Endodermal cell (in vitro differentiated cells): ENCODE measurements around the gene SSTR4. TPM values are rescaled to one million over a fixed set of nuclear protein-coding genes. Genes with fewer than 3 reads are reported as not detected.

Experiments
- DNase-seq: peaks from one replicate; pipeline ENCODE4 v3.0.0-alpha.2; 2017
- H3K27ac ChIP-seq: 2 replicates; pipeline ENCODE4 v1.5.1; 2013; ENCODE audit warnings: mild to moderate bottlenecking, low read depth, low read length, moderate library complexity
- H3K27me3 ChIP-seq: 2 replicates; pipeline ENCODE4 v1.6.1; 2013; ENCODE audit warnings: mild to moderate bottlenecking, low read length, moderate library complexity; ENCODE audit not compliant: insufficient read depth, control insufficient read depth, poor library complexity, severe bottlenecking
- H3K36me3 ChIP-seq: 2 replicates; pipeline ENCODE4 v1.7.0; 2013; ENCODE audit warnings: mild to moderate bottlenecking, low read length, moderate library complexity; ENCODE audit not compliant: control insufficient read depth, insufficient read depth
- H3K4me1 ChIP-seq: one replicate; pipeline ENCODE4 v1.7.0; 2013; ENCODE audit warnings: low read length; ENCODE audit not compliant: control insufficient read depth, insufficient read depth
- H3K4me3 ChIP-seq: 2 replicates; pipeline ENCODE4 v1.5.1; 2013; ENCODE audit warnings: mild to moderate bottlenecking, low read length, moderate library complexity
- H3K9ac ChIP-seq: 2 replicates; pipeline ENCODE4 v1.6.1; 2013; ENCODE audit warnings: mild to moderate bottlenecking, low read length, moderate library complexity; ENCODE audit not compliant: poor library complexity, severe bottlenecking; ENCODE audit errors: extremely low read depth
- H3K9me3 ChIP-seq: 2 replicates; pipeline ENCODE4 v1.6.1; 2013; ENCODE audit warnings: mild to moderate bottlenecking, low read length, moderate library complexity; ENCODE audit not compliant: control insufficient read depth
- H3K27ac Mint-ChIP-seq: 2 replicates; pipeline ENCODE4 v1.8.0; 2020; ENCODE audit warnings: mixed read lengths
- H3K27me3 Mint-ChIP-seq: 2 replicates; pipeline ENCODE4 v1.8.0; 2021; ENCODE audit warnings: mild to moderate bottlenecking, mixed read lengths; ENCODE audit not compliant: insufficient read depth
- H3K36me3 Mint-ChIP-seq: 2 replicates; pipeline ENCODE4 v1.8.0; 2020; ENCODE audit warnings: low read depth, mixed read lengths
- H3K4me1 Mint-ChIP-seq: 2 replicates; pipeline ENCODE4 v1.8.0; 2020; ENCODE audit warnings: mixed read lengths
- H3K4me3 Mint-ChIP-seq: 2 replicates; pipeline ENCODE4 v1.8.0; 2020; ENCODE audit warnings: mild to moderate bottlenecking, moderate library complexity, mixed read lengths
- H3K9me3 Mint-ChIP-seq: 2 replicates; pipeline ENCODE4 v1.8.0; 2020; ENCODE audit warnings: mild to moderate bottlenecking, mixed read lengths
- CTCF ChIP-seq: fragments of 200-600 bp; sonication (generic); conservative IDR thresholded peaks from 2 replicates; pipeline ENCODE4 v1.5.0; 2021; ENCODE audit warnings: antibody characterized with exemption, mild to moderate bottlenecking
- WGBS, 2 experiments: methylation state at CpG; one replicate each; pipeline versions ENCODE4 v1.1.5 to v1.1.7; 2013; ENCODE audit warnings: missing lambda C conversion rate in 2 of 2, mixed read lengths in 1 of 2; ENCODE audit not compliant: insufficient coverage in 1 of 2, insufficient read length in 1 of 2; 5-methylcytosine and 5-hydroxymethylcytosine counted together
- total RNA-seq, 2 donors: library from RNA; stranded (reverse); fragmentation: NEBNext Ultra II Directional in 1 of 2; extraction: Animal tissue kit (Norgen Biotek cat#: 25700) in 1 of 2; gene quantifications; 2 replicates in 1 of 2; 3 replicates in 1 of 2; pipeline ENCODE4 v1.2.1, GENCODE V29; 2021

Gene SSTR4
- total RNA-seq, 2 donors from 2014 or later = 0.40 TPM; not detected in 1

DNA sequence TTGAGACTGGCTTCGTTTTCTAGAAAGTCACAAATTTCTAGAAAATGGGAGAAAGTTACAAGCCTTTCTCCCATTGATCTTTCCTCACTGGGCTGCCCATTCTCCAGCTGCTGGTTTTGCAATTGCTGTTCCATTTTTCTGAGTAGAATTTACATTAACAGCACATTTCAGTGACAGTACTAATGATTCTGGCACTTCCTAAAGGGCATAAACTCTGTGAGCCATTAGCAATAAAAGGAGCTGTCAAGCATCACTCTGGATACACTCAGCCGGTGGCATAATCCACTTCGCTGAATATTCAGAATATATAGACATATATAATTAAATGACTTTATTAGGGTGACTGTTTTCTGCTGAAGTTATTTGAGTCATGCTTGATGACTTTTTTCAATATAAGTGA lies 6.7 kb upstream of the SSTR4 start:
- Mint-ChIP-seq H3K9me3 (no peaks in the 10 kb centered on the region), H3K27me3 (peaks cover 33% of the 10 kb centered on the region), H3K4me3 (no peak overlapping the region), H3K4me1 (peaks cover 12% of the 10 kb centered on the region), H3K27ac (no peak overlapping the region), H3K36me3 (no peaks in the 10 kb centered on the region)
- H3K9me3 ChIP-seq = no peaks in the 10 kb centered on the region
- no peak overlapping the region for H3K27ac ChIP-seq
- H3K4me1 ChIP-seq = peaks cover 2% of the 10 kb centered on the region
- no peak overlapping the region for H3K9ac ChIP-seq
- TF ChIP-seq CTCF = no peak
- H3K27me3 ChIP-seq = peaks cover 7% of the 10 kb centered on the region
- H3K4me3 ChIP-seq = no peak overlapping the region
- H3K36me3 ChIP-seq = no peaks in the 10 kb centered on the region
- no peak for DNase-seq
- 83 to 94% methylated on average over 1 to 2 of the region's 3 CpGs for WGBS, 2 experiments

DNA sequence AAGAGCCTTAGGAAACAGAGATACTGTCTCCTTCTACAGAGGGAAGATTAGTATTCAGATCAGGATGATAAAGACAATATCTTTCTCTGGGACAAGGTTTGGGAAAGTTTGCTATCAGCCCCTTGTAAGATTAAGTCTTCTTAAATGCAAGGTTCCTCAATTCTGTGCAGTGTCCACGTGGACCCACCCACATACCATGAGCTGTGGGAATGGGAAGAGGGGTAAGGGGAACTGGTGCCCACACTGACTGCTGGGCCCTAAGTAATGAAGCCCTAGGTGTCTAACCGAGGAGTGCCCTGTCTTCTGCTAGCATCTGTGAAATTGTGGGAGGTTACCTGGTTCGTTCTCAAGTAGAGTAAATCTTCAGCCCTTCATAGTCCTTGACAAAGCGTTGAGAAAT lies 5.8 kb upstream of the SSTR4 start:
- Histone ChIP-seq H3K9ac (no peak overlapping the region), H3K9me3 (no peaks in the 10 kb centered on the region), H3K4me1 (peaks cover under 1% of the 10 kb centered on the region), H3K36me3 (no peaks in the 10 kb centered on the region), H3K27me3 (peaks cover 16% of the 10 kb centered on the region), H3K4me3 (no peak overlapping the region), H3K27ac (no peak overlapping the region)
- no peak for TF ChIP-seq CTCF
- Mint-ChIP-seq H3K9me3 (no peaks in the 10 kb centered on the region), H3K4me3 (no peak overlapping the region), H3K27ac (no peak overlapping the region), H3K36me3 (no peaks in the 10 kb centered on the region), H3K4me1 (peaks cover 9% of the 10 kb centered on the region), H3K27me3 (peaks cover 43% of the 10 kb centered on the region)
- no peak for DNase-seq
- WGBS, 2 experiments = 88 to 95% methylated on average over 1 to 4 of the region's 4 CpGs

- H3K4me1 ChIP-seq = no peaks in the 10 kb centered on the region
- Mint-ChIP-seq H3K36me3 (no peaks in the 10 kb centered on the region), H3K27me3 (peaks cover 60% of the 10 kb centered on the region), H3K4me1 (peaks cover 2% of the 10 kb centered on the region), H3K27ac (no peak overlapping the region), H3K4me3 (no peak overlapping the region), H3K9me3 (no peaks in the 10 kb centered on the region)
- peaks cover 35% of the 10 kb centered on the region for H3K27me3 ChIP-seq
- TF ChIP-seq CTCF = no peak
- no peak overlapping the region for H3K4me3 ChIP-seq
- H3K27ac ChIP-seq = no peak overlapping the region
- H3K9me3 ChIP-seq = no peaks in the 10 kb centered on the region
- no peaks in the 10 kb centered on the region for H3K36me3 ChIP-seq
- no peak overlapping the region for H3K9ac ChIP-seq
- WGBS, 2 experiments = 94 to 100% methylated on average over 4 to 6 of the region's 6 CpGs
- no peak for DNase-seq
These were observed 3.8 kb upstream of the SSTR4 start for GRCh38 chr20:23031346-23031745.
